Psoas muscle (tissue), 8 donors: Measurements from ENCODE around the gene ZNF628. TPM values are rescaled to one million over a fixed set of nuclear protein-coding genes. Genes with fewer than 3 reads are reported as not detected.

Experiments used
- ATAC-seq, 4 donors: fragments of 200-7000 bp; cut with Tn5 transposase; one replicate each; pipeline ENCODE4 v1.9.1; 2020; ENCODE audit warnings: moderate library complexity in 3 of 4, mild to moderate bottlenecking in 2 of 4
- DNase-seq, 2 donors: peaks; one replicate each; pipeline ENCODE4 v3.0.0-alpha.2; 2020
- H3K27ac ChIP-seq: fragments of 200-600 bp; one replicate; pipeline ENCODE4 v1.8.0; 2022
- H3K27me3 ChIP-seq, 3 donors: fragments of 200-600 bp in 1 of 3; one replicate each; pipeline versions ENCODE4 v1.6.1 to v1.8.0; 2013 to 2022; ENCODE audit warnings: low read length in 2 of 3, mild to moderate bottlenecking in 2 of 3, moderate library complexity in 1 of 3; ENCODE audit not compliant: insufficient read depth in 3 of 3
- H3K36me3 ChIP-seq, 2 donors: fragments of 200-600 bp in 1 of 2; one replicate each; pipeline versions ENCODE4 v1.6.1 to v1.8.0; 2013 to 2022; ENCODE audit warnings: low read depth in 1 of 2, mild to moderate bottlenecking in 1 of 2, moderate library complexity in 1 of 2; ENCODE audit not compliant: insufficient read depth in 1 of 2
- H3K4me1 ChIP-seq: fragments of 200-600 bp; one replicate; pipeline ENCODE4 v1.8.0; 2022
- H3K4me3 ChIP-seq: fragments of 200-600 bp; one replicate; pipeline ENCODE4 v1.8.0; 2022; ENCODE audit warnings: mild to moderate bottlenecking
- H3K9me3 ChIP-seq: fragments of 200-600 bp; one replicate; pipeline ENCODE4 v1.8.0; 2022
- WGBS, 3 donors: extraction: QIAGEN DNeasy Blood & Tissue Kit; methylation state at CpG; one replicate each; pipeline versions ENCODE4 v1.1.6 to v1.1.7; 2013; 5-methylcytosine and 5-hydroxymethylcytosine counted together
- intact Hi-C, 2 donors: fragments of 100-400 bp; cut with DNase I; formaldehyde crosslinking; loops; one replicate each; pipeline versions ENCODE4 v1.11.0 to v1.14.2; 2022
- polyA plus RNA-seq, 3 donors: library from polyadenylated mRNA; stranded (reverse); fragments of 200-250 nt; gene quantifications; one replicate each; pipeline ENCODE4 v1.2.3, GENCODE V29; 2013
- total RNA-seq, 4 donors: library from RNA; stranded (reverse); fragmentation: NEBNext Ultra II Directional in 2 of 4; extraction: Animal tissue kit (Norgen Biotek cat#: 25700) in 2 of 4; gene quantifications; one replicate each; pipeline versions ENCODE4 v1.2.1 to v1.2.4, GENCODE V29; 2021 to 2023
- TF ChIP-seq, protein P1 (sequence below): fragments of 200-600 bp; IDR thresholded peaks from one replicate; pipeline ENCODE4 v1.8.0; 2022; ENCODE audit warnings: antibody characterized with exemption
- donor health status: healthy with polysubstance abuse.
- donor health status: DM: no; HTN: no; CAD: no; lungs with moderate emphysema.
- donor health status: Bipolar disorder and iron deficiency.
- donor health status: healthy.
- donor health status: DM: yes; HTN: yes; CAD: no.
- donor health status: DM: no; HTN: no; CAD: no.
- donor health status: DM: no; HTN: no; CAD: no.
- donor health status: DM: yes; HTN: yes; CAD: no.

The ZNF628 gene
- total and polyA plus RNA-seq, 7 donors: 5.9 to 14.3 (median 12.2) TPM

DNA sequence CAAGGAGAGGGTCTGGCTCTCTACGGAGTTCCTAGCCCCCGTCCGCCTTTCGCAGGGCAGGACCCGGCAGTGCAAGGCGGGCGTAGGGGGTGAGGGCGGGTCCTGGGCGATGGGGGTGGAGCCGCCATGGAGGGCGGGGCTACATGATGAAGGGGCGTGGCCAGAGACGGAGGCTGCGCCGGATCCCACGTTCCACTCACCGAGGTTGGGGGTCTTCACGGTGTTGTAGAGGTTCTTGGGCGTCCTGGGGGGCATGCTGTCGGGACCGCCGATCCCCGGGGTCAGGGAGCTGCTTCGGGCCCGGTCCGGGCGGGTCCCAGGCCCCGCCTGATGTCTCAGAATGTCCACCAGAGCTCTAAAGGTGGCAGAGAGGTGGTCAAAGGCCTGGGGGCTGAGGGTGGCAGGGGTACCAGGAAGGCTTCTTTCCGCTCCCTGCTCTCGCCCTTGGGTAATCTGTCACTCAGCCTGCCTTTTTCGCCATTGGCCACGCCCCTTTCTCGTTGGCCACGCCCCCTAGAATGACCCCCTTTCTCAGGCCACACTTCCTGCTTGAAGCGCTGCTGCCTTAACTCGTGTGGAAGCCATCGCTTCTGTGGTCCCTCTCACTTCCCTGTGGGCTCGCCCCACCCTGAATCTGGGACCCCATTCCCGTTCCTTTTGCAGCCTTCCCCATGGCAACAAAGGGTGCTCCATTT lies 35.9 kb upstream of the ZNF628 start:
- no peaks in the 10 kb centered on the region for H3K36me3 ChIP-seq
- no peak overlapping the region for H3K27ac ChIP-seq
- H3K27me3 ChIP-seq: peaks cover 3 to 85% (median 47%) of the 10 kb centered on the region in 3 donors
- H3K9me3 ChIP-seq: no peaks in the 10 kb centered on the region
- no peak overlapping the region for H3K4me3 ChIP-seq
- peak in 1 of 4 donors; percentile 45 for ATAC-seq
- intact Hi-C loops: no loop called here
- DNase-seq: no peak
- H3K4me1 ChIP-seq: no peaks in the 10 kb centered on the region
- 4 to 10% (median 7%) methylated on average over 39 of the region's 39 CpGs for WGBS, 3 donors
- TF ChIP-seq, protein P1, sequence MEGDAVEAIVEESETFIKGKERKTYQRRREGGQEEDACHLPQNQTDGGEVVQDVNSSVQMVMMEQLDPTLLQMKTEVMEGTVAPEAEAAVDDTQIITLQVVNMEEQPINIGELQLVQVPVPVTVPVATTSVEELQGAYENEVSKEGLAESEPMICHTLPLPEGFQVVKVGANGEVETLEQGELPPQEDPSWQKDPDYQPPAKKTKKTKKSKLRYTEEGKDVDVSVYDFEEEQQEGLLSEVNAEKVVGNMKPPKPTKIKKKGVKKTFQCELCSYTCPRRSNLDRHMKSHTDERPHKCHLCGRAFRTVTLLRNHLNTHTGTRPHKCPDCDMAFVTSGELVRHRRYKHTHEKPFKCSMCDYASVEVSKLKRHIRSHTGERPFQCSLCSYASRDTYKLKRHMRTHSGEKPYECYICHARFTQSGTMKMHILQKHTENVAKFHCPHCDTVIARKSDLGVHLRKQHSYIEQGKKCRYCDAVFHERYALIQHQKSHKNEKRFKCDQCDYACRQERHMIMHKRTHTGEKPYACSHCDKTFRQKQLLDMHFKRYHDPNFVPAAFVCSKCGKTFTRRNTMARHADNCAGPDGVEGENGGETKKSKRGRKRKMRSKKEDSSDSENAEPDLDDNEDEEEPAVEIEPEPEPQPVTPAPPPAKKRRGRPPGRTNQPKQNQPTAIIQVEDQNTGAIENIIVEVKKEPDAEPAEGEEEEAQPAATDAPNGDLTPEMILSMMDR: no peak

DNA sequence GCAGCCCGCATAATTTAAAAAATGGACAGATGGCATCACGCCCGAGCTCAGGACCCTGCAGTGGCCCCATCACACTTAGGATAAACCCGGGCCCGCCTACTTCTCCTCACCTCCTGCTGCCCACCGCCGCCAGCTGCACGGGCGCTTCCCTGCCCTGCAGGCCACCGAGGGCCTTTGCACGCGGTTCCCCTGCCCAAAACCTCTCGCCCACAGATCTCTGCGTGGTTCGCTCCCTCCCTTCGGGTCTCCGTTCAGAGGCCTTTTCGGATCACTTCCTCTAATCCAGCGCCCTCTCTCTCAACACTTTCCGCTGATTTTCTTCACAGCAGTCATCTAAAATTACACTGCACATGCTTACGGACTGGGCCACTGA lies 35.1 kb upstream of the ZNF628 start:
- no peak for DNase-seq
- WGBS, 3 donors: 2 to 5% (median 4%) methylated on average over 21 of the region's 21 CpGs
- TF ChIP-seq, protein P1: no peak
- ATAC-seq: no peak
- Histone ChIP-seq H3K4me1 (no peaks in the 10 kb centered on the region), H3K4me3 (no peak overlapping the region), H3K36me3 (no peaks in the 10 kb centered on the region), H3K9me3 (no peaks in the 10 kb centered on the region), H3K27ac (no peak overlapping the region), H3K27me3 (peaks cover 3 to 89% (median 47%) of the 10 kb centered on the region in 3 donors)
- intact Hi-C loops: no loop called here

DNA sequence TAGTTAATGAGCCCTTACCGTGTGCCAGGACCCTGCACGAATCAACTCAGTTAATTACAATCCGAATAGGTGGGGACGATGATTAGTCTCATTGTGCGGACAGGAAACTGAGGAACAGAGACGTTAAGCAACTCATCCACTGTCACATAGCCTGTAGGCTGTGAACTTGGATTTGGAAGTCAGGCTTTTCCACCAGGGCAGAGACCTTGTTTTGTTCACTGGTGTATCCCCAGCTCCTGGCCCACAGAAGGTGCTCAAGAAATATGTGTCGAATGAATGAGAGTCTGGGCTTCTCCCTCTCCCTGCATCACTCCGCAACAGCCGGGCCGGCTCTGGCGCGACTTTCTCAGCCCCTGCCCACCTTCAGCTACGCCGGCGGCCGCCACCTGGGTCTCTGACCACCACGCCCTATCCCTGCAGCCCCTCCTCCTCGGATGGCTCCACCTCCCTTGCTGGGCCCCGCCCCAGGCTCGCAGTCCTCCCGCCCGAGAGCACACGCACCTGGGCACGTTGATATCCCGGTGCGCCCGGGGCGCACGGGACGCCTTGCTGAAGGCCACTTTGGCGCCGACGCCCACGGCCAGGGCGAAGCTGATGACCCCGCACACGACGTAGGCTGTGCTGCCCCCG lies 34.6 kb upstream of the ZNF628 start:
- intact Hi-C loops: no loop called here
- Histone ChIP-seq H3K27ac (no peak overlapping the region), H3K27me3 (peaks cover 3 to 89% (median 46%) of the 10 kb centered on the region in 3 donors), H3K9me3 (no peaks in the 10 kb centered on the region), H3K4me1 (no peaks in the 10 kb centered on the region), H3K36me3 (no peaks in the 10 kb centered on the region), H3K4me3 (no peak overlapping the region)
- ATAC-seq (no peak), DNase-seq (no peak)
- 2% methylated on average over 32 to 39 of the region's 39 CpGs for WGBS, 3 donors
- TF ChIP-seq, protein P1: no peak

DNA sequence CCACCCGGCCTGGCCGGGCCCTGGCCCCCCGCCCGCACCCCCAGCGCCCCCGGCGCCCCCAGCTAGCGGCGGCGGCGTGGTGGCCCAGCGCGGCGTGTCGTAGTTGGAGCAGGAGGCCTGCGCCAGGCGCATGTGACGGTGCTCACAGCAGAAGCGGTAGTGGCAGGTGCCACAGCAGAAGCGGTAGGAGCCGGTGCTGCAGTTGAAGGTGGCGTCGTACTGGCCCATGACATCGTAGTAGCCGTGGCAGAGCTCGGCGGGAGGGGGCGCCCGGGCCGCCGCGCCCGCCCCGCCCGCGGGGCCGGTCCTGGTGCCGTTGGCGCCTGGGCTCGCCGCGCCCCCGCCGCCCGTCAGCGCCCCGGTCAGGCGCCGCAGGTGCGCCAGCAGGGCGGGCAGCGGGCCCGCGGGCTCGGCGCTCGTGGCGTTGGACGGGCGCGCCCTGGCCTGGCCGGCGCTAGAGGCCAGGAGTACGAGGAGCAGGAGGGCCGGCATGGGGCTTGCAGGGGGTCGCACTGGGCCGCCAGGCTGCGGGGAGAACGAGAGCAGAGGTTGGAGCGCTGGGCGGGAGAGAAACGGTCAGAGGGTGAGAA lies 34.0 kb upstream of the ZNF628 start:
- Histone ChIP-seq H3K4me1 (no peaks in the 10 kb centered on the region), H3K27ac (no peak overlapping the region), H3K36me3 (no peaks in the 10 kb centered on the region), H3K27me3 (peaks cover 3 to 87% (median 44%) of the 10 kb centered on the region in 3 donors), H3K9me3 (no peaks in the 10 kb centered on the region), H3K4me3 (no peak overlapping the region)
- 1% methylated on average over 37 to 72 of the region's 72 CpGs for WGBS, 3 donors
- intact Hi-C loops: no loop called here
- DNase-seq (no peak), ATAC-seq (no peak)
- TF ChIP-seq, protein P1: no peak
